GM21423 (cell line): ENCODE data around the gene TRAF7.

ENCODE experiments used
- ATAC-seq: cut with Tn5 transposase; IDR thresholded peaks from one replicate; pipeline ENCODE4 v1.9.1; 2021; ENCODE audit warnings: mild to moderate bottlenecking, moderate library complexity; ENCODE audit not compliant: unreplicated experiment

TRAF7 gene

GRCh38 chr16:2147378-2147777, 8.2 kb upstream of the TRAF7 start:
- no peak for ATAC-seq

GRCh38 chr16:2147981-2148671, 7.5 kb upstream of the TRAF7 start, which contains the start of gene RAB26:
TSS of gene RAB26 (plus strand) at chr16:2148625. CDS start at chr16:2148784, 159 bp downstream.
- no peak for ATAC-seq

DNA sequence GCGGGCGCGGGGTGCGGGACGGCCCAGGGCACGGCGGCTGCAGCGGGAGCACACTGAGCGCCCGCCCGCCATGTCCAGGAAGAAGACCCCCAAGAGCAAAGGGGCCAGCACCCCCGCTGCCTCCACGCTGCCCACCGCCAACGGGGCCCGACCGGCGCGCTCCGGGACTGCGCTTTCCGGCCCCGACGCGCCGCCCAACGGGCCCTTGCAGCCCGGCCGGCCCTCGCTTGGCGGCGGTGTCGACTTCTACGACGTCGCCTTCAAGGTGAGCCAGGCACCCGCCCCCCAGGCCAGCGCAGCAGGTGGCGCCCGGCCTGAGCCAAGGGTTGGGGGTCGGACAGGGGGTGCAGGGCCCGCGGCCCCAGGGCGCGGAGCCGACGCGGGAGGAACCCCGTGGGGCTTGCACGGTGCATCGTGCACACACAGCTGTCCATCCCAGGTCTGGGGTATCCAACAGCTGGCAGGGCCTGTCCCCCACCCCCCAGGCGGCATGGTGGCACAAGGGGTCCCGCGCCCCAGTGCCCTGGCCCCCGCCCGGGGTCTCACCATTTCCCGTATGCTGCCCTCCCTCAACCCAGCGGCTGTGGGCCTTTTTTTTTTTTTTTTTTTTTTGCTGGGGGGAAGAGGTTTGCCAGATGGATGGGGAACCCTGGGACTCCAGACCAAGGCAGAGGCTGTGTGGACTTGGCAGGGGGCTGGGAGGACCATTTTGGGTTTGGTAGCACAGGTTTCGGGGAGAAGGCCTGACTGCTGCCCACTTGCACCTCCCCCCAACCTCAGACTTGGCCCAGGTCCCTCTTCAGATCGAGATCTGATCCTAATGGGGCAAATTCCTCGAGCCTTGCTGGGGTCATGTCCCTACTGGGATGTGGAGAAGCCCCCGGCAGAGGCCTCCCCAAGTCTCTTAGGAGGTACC, 6.6 kb upstream of the TRAF7 start:
- no peak for ATAC-seq

DNA sequence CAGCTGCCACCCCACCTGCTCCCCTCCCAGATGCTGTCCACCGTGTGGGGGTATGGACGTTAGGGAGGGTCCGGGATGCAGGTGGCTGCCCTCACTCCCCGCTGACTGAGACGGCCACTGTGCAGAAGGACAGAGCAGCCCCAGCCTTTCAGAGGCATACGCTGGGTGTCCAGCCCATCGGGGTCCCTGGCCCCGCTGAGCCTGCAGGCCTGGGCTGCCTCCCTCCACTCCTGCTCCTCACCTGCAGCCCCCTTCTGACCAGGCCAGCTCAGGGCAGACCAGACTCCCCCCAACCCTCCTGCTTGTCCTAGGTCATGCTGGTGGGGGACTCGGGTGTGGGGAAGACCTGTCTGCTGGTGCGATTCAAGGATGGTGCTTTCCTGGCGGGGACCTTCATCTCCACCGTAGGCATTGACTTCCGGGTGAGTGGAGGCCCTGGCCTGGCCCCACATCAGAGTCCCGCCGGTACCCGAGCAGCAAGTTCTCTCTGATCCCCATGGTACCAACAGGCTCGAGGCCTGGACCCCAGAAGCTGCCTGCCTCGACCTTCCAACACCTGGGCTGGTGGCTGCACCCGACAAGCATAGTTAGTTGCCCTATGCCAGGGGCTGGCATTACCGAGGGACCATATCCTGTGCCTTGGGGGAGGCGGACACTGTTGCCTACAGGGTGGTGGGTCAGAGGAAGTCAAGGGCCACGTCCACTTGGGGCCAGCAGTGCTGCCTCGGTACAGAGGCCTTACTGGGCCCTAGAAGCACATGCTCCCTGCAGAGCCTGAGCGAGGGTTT, 5.8 kb upstream of the TRAF7 start:
- ATAC-seq, result no peak

DNA sequence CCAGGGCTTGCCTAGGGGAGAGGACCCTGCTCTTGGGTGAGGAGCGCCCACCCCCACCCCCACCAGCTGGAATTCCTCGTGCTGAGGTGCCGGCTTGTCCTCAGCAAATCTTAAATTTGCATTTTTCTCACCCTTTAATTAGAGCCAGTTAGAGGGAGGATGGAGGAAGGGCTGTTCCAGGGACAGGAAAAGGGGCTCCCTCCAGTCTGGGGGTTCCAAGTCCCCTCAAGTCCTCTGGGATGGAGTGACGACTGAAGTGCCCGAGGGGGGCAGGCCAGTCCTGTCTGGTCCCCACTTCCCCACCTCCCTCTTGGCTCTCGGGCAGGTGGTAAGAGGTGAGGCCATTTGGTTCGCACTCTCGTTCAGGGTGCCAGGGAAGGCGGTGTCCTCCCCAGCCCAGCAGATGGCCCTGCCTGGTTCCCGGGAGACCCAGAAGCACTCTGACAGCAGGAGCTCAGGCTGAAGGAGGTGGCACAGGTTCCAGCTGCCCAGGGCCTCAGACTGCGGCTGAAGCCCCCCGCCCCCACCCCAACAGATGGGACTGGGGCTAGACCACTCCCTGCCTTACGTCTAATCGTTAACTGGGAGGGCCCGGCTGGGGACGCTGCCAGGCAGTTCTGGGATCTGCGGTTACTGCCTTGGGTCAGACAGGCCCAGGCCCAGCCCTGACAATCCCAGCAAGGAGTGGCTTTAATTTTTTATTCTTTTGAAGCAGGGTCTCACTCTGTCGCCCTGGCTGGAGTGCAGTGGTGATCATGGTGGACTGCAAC, 5.0 kb upstream of the TRAF7 start:
- ATAC-seq, result no peak

DNA sequence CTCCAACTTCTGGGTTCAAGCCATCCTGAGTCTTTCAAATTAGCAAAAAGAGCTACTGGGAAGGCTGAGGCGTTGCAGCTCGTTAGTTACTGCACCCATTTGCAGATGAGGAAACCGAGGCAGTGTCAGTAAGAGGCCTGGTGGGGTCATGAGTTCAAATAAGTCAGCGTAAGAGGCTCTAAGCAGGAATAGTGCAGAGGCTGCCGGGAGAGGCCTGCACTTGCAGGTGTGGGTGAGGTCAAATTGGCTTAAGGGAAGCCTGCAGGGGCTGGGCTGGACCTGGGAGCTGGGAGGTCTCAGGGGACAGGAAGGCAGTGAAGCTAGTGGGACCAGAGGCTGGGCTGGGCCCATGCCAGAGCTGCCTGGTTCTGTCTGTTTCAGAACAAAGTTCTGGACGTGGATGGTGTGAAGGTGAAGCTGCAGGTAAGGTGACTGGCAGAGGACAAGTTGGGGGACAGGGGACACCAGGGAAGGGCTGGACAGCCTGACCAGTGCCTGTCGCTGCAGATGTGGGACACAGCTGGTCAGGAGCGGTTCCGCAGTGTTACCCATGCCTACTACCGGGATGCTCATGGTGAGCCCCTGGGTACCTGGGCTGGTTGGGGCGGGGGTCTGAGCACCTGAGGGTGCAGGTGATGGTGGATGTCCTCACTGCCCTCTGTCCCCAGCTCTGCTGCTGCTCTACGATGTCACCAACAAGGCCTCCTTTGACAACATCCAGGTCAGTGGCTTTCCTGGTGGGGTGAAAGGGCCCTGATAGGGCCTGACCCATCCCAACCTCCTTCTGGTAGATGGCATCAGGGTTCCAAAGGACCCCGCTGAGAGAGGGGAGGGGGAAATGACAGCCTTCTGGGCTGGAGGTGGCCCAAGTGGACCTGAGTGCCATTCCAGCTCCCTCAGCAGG, 4.1 kb upstream of the TRAF7 start:
- no peak for ATAC-seq

DNA sequence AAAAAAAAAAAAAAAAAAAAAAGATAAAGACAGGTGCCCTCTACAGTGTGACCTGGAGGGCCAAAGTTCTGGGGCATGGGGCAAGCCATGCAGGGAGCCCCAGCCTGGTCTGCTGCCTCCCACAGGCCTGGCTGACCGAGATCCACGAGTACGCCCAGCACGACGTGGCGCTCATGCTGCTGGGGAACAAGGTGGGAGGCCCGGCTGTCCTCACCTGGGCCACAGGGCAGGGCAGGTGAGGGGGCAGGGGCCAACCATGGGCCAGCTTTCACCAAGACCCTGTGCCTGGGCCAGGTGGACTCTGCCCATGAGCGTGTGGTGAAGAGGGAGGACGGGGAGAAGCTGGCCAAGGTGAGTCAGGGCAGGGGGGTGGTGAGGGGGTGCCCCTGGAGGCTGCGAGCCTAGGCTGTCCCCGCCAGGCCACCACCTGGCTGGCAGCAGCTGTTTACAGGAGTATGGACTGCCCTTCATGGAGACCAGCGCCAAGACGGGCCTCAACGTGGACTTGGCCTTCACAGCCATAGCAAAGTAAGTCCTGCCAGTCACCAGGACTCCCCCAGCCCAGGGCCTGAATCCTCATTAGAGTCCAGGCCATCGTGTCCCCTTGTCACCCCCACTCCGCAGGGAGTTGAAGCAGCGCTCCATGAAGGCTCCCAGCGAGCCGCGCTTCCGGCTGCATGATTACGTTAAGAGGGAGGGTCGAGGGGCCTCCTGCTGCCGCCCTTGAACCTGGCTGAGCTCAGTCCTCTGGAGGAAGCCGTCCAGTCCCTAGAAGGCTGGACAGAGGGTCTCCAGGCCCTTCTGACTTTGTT, 2.7 kb upstream of the TRAF7 start:
- ATAC-seq, result no peak

DNA sequence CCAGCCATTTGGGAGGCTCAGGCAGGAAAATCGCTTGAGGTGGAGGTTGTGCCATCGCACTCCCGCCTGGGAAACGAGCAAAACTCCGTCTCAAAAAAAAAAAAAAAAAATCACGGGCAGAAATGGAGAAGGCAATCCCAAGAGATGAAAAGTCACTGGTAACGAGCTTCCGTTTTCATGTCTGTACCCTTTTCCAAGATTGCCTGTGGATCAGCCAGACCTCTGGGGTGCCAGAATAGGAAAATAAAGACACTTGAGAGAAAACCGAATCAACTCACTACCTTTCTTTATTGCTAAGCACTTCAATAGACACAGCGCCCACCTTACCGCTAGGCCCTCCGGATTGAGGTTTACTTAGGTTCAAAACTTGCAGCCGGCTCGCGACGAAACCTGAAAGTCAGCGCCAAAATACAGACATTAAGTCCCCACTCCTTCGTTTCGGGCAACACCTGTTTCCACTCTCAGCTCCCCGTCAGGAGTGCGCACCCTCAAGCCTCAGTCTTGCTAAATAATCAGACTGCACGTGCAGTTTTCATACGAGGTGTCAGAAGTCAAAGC, 970 bp upstream of the TRAF7 start:
- ATAC-seq, result no peak

- ATAC-seq, result no peak
Measured at GRCh38 chr16:2155977-2156848, 631 bp downstream of the TRAF7 start.

- ATAC-seq, result no peak
Measured at GRCh38 chr16:2156849-2157224, 1.3 kb downstream of the TRAF7 start.

- no peak for ATAC-seq
Measured at GRCh38 chr16:2157480-2158261, 2.1 kb downstream of the TRAF7 start.

- ATAC-seq, result no peak
Measured at GRCh38 chr16:2158262-2158638, 2.7 kb downstream of the TRAF7 start.

DNA sequence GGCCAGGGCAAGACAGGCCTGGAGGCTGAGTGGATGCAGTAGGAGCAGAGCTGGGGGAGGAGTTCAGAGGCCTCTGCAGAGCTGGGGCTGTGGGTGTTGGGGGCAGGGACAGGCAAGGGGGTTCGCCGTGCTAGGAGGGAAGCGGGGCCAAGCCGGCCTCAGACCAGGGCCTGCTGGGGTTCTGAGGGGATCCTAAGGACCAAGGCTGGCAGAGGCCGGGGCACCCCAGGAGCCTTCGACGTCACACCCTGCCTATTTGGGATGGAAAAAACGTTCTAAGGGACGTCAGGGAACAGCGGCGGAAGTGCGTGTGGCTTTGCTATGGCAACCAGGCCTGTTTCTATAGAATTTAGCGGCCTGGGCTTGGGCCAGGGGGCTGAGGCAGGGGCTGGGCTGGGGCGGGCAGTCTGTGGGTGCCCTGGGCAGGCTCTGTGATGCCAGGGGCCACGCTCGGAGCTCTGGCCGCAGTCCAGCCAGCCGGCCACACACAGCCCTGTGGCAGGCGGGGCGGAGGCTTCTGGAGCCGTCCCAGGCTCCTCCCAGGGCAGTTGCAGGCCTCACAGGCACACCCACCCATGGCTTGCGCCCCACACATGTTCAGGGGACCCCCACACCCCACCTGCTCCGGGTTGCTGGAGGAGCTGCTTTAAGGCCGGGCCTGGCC, 3.7 kb downstream of the TRAF7 start:
- ATAC-seq, result no peak

GRCh38 chr16:2160915-2161551, 5.5 kb downstream of the TRAF7 start:
- no peak for ATAC-seq

DNA sequence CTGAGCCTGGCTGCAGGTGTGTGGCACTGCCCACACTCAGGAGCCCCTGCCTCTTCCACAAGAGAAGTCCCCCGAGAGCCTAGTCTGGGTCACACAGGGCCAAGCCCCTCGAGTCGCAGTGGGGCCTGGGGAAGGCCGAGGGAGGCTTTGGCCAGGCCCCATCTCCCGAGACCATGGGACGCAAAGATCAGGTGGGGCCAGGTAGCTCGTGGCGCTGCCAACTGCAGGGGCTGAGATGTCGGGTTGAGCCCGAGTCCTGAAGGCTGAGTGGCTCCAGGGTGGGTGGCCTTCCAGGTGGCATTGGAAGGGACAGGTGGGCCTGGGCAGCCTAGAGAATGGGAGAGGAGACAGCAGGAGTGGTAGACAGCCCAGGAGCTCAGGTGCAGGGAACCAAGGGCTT, 6.3 kb downstream of the TRAF7 start:
- ATAC-seq, result no peak

DNA sequence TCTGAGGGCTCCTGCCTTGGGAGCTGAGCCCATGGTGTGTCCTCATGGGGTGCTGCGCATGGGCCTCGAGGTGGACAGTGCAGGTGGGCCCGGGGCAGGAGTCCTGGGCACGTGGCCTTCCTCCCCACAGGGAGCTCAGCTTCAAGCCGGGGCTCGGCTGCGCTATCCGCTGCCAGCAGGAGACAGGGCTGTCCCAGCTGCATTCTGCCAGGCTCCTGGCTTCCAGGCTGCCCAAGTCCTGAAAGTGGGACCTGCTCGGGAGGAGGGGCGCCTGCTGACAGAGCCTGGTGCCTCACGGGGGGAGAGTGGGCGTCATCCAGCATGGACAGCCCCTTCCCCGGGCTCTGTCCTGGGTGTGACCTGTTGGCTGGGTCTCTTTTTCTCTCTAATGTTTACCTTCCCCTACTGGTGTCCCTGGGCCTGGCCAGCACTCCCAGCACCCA, 7.1 kb downstream of the TRAF7 start:
- no peak for ATAC-seq
